Glutamatergic neuron (in vitro differentiated cells): Measurements from ENCODE around the gene CRYBB1. TPM values are rescaled to one million over a fixed set of nuclear protein-coding genes. Genes with fewer than 3 reads are reported as not detected.

Experiments used
- DNase-seq: peaks from one replicate; pipeline ENCODE4 v3.0.0; 2022
- H3K27ac Mint-ChIP-seq: one replicate; pipeline ENCODE4 v1.8.0; 2020; ENCODE audit warnings: mild to moderate bottlenecking, mixed read lengths, inconsistent platforms; ENCODE audit not compliant: unreplicated experiment
- H3K27me3 Mint-ChIP-seq: one replicate; pipeline ENCODE4 v1.8.0; 2020; ENCODE audit warnings: mild to moderate bottlenecking, moderate library complexity, mixed read lengths, inconsistent platforms; ENCODE audit not compliant: unreplicated experiment
- H3K36me3 Mint-ChIP-seq: one replicate; pipeline ENCODE4 v1.8.0; 2020; ENCODE audit warnings: mild to moderate bottlenecking, mixed read lengths, inconsistent platforms; ENCODE audit not compliant: unreplicated experiment
- H3K4me1 Mint-ChIP-seq: one replicate; pipeline ENCODE4 v1.8.0; 2020; ENCODE audit warnings: mild to moderate bottlenecking, low read depth, mixed read lengths, inconsistent platforms; ENCODE audit not compliant: unreplicated experiment
- H3K4me3 Mint-ChIP-seq: one replicate; pipeline ENCODE4 v1.8.0; 2020; ENCODE audit warnings: mild to moderate bottlenecking, mixed read lengths, inconsistent platforms; ENCODE audit not compliant: unreplicated experiment
- H3K9me3 Mint-ChIP-seq: one replicate; pipeline ENCODE4 v1.8.0; 2020; ENCODE audit warnings: mild to moderate bottlenecking, moderate library complexity, mixed read lengths, inconsistent platforms; ENCODE audit not compliant: unreplicated experiment
- total RNA-seq: library from RNA; stranded (reverse); fragmentation: NEBNext Ultra II Directional; extraction: Animal tissue kit (Norgen Biotek cat#: 25700); gene quantifications from one replicate; pipeline ENCODE4 v1.2.1, GENCODE V29; 2021; ENCODE audit not compliant: unreplicated experiment
- TF ChIP-seq, protein P1 (sequence below): fragments of 200-600 bp; sonication (generic); IDR thresholded peaks from one replicate; pipeline ENCODE4 v1.5.0; 2021; ENCODE audit not compliant: partially characterized antibody, unreplicated experiment

The CRYBB1 gene
- total RNA-seq, 1 donor from 2014 or later, result not detected

DNA sequence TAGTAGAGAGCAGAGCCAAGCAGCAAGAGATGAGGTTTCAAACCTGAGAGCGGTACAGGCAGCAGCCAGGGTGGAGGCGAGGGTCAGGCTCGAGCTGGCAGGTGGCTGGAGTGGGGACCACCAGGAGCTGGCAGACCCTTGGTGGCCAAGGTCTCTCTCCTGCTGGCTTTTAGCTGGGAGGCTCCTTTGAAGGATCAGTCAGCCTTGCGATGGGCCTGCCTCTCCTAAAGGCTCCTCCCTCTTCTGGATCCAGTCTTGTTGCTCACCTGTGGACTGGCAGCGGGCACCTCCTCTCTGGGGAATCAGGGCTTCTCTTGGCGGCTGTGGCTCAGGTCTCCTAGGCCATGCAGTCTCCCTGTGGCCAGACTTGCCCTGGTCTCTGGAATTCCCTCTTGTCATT is 52.6 kb downstream of the CRYBB1 start:
- DNase-seq, result no peak
- no peak overlapping the region for H3K27ac Mint-ChIP-seq
- peaks cover 10% of the 10 kb centered on the region for H3K4me1 Mint-ChIP-seq
- H3K36me3 Mint-ChIP-seq, result no peaks in the 10 kb centered on the region
- H3K4me3 Mint-ChIP-seq, result no peak overlapping the region
- no peaks in the 10 kb centered on the region for H3K9me3 Mint-ChIP-seq
- H3K27me3 Mint-ChIP-seq, result no peaks in the 10 kb centered on the region
- TF ChIP-seq, protein P1, sequence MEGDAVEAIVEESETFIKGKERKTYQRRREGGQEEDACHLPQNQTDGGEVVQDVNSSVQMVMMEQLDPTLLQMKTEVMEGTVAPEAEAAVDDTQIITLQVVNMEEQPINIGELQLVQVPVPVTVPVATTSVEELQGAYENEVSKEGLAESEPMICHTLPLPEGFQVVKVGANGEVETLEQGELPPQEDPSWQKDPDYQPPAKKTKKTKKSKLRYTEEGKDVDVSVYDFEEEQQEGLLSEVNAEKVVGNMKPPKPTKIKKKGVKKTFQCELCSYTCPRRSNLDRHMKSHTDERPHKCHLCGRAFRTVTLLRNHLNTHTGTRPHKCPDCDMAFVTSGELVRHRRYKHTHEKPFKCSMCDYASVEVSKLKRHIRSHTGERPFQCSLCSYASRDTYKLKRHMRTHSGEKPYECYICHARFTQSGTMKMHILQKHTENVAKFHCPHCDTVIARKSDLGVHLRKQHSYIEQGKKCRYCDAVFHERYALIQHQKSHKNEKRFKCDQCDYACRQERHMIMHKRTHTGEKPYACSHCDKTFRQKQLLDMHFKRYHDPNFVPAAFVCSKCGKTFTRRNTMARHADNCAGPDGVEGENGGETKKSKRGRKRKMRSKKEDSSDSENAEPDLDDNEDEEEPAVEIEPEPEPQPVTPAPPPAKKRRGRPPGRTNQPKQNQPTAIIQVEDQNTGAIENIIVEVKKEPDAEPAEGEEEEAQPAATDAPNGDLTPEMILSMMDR, result no peak

DNA sequence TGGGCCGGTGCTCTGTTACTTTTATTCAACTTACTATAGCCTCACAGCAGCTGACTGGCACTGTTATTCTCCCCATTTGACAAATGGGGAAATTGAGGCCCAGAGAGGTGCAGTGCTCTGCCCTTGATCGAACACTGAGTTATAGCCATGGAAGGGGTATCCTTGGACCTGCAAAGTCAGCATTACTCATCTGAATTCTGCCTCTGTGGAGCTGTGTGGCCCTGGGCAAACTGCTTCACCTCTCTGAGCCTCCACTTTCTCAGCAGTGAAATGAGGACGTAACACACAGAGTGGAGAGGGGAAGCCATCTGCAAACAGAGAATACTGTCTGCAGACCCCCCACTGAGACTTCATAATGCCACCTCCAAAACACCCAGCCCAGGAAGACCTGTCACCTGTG is 53.2 kb downstream of the CRYBB1 start:
- Mint-ChIP-seq H3K27me3 (no peaks in the 10 kb centered on the region), H3K36me3 (no peaks in the 10 kb centered on the region), H3K9me3 (no peaks in the 10 kb centered on the region), H3K27ac (no peak overlapping the region), H3K4me3 (no peak overlapping the region), H3K4me1 (peaks cover 11% of the 10 kb centered on the region)
- TF ChIP-seq, protein P1, result no peak
- no peak for DNase-seq

DNA sequence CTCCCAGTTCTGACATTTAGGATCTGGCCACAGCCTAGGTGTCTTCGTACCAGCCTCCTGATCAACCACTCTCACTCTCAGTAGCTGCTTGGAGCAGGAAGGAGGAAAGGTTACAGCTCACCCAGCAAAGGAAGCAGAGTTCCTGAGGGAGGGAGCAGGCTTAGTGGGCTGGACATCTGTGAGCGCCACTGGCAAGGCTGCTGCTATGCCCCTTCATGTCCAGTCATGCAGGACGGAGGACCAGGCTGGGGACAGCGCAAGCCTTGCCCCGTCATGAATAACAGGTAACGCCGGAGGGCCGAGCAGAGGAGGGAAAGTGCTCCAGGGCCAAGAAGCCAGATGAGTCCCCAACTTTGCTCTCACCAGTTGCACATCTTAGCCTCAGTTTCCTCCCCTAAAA is 53.6 kb downstream of the CRYBB1 start:
- Mint-ChIP-seq H3K4me1 (peaks cover 16% of the 10 kb centered on the region), H3K27ac (no peak overlapping the region), H3K36me3 (no peaks in the 10 kb centered on the region)

DNA sequence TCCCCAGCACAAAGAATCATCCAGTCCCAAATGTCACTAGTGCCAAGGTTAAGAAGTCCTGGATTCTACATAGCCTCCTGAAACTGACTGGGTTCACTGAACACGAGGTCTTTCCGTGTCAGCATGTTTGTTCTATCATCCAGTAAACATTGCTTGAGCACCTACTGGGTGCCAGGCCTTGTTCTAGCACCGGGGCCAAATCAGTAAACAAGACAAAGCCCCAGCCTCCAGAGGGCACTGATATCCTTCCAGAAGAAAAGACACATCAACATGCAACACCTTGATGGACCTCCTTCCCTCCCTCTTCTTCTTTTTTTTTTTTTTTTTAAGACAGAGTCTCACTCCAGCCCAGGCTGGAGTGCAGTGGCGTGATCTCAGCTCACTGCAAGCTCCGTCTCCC is 54.8 kb downstream of the CRYBB1 start:
- Mint-ChIP-seq H3K36me3 (no peaks in the 10 kb centered on the region), H3K27ac (no peak overlapping the region), H3K4me1 (peaks cover 14% of the 10 kb centered on the region), H3K4me3 (no peak overlapping the region), H3K27me3 (no peaks in the 10 kb centered on the region), H3K9me3 (no peaks in the 10 kb centered on the region)
- DNase-seq, result no peak
- TF ChIP-seq, protein P1, result no peak

More for the DNA sequence above, 53.6 kb downstream of the CRYBB1 start:
- Mint-ChIP-seq H3K9me3 (no peaks in the 10 kb centered on the region), H3K27me3 (no peaks in the 10 kb centered on the region), H3K4me3 (no peak overlapping the region)
- TF ChIP-seq, protein P1, result no peak
- DNase-seq, result no peak

DNA sequence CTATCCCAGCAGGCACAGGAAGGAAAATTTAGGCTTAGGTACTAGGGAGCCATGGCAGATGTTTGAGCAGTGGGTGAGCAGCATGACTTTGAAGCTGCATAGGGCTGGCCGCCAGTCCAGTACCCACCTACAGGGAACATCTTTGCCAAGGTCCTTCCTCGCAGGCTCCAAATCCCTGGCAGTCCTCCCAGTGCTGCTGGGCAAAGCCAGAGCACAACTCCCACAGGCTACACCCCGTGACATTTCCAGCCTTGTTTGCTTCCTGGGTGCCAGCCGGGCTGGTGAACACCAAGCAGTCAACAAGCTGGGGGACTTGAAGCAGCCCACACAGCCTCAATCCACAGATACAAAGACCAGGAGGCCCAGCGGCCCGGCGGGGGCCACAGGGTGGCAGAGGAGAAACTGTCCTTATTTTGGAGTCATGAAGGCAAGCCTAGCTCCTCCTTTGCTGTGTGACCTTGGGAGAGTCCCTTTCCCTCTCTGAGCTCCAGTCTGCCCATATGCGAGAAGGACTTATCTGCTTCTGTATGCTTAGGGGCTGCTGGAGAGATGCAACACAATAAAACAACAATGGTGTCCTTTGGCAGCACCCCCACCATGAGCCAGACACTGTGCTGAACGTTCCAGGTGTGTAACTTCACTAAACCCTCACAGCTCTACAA is 55.9 kb downstream of the CRYBB1 start:
- H3K27me3 Mint-ChIP-seq, result no peaks in the 10 kb centered on the region
- H3K27ac Mint-ChIP-seq, result no peak overlapping the region
- DNase-seq, result no peak
- no peaks in the 10 kb centered on the region for H3K36me3 Mint-ChIP-seq
- TF ChIP-seq, protein P1, result no peak
- no peak overlapping the region for H3K4me3 Mint-ChIP-seq
- H3K4me1 Mint-ChIP-seq, result peaks cover 9% of the 10 kb centered on the region
- H3K9me3 Mint-ChIP-seq, result no peaks in the 10 kb centered on the region
